H1 (cell line): ENCODE measurements around the gene TNRC6C. TPM values are rescaled to one million over a fixed set of nuclear protein-coding genes. Genes with fewer than 3 reads are reported as not detected.

ENCODE experiments used
- CTCF ChIA-PET: fragments of 300-600 bp; sonication (Branson Sonifier 250); formaldehyde crosslinking; loops from one replicate; lab custom pipeline; 2021; ENCODE audit not compliant: partially characterized antibody; lab: Charles Lee
- POLR2A ChIA-PET: fragments of 300-600 bp; sonication (Branson Sonifier 250); formaldehyde crosslinking; loops from one replicate; lab custom pipeline; 2021; ENCODE audit warnings: inconsistent platforms; ENCODE audit not compliant: partially characterized antibody; lab: Charles Lee
- DNase-seq, 2 experiments: peaks; one replicate each; pipeline versions ENCODE4 v3.0.0 to v3.0.0-alpha.2; 2010 to 2022; ENCODE audit warnings: low spot score in 2 of 2, low read depth in 1 of 2, mixed read lengths in 1 of 2
- FAIRE-seq: peaks from 2 replicates; lab custom pipeline; 2011; peaks lifted over from hg19 to GRCh38; lab: Jason Lieb, UNC
- H2AFZ ChIP-seq: 2 replicates; pipeline ENCODE4 v1.8.1; 2012; ENCODE audit warnings: low read length, inconsistent platforms
- H2AK5ac ChIP-seq: 2 replicates; pipeline ENCODE4 v1.6.1; 2013; ENCODE audit warnings: low read depth, low read length
- H2BK120ac ChIP-seq: replicated peaks from 2 replicates; pipeline ENCODE3; 2013; ENCODE audit warnings: low read depth, low read length, inconsistent platforms
- H2BK12ac ChIP-seq: 2 replicates; pipeline ENCODE4 v1.6.1; 2013; ENCODE audit warnings: low read depth, low read length
- H2BK15ac ChIP-seq: 2 replicates; pipeline ENCODE4 v1.6.1; 2013; ENCODE audit warnings: low read length
- H2BK20ac ChIP-seq: 2 replicates; pipeline ENCODE4 v1.6.1; 2013; ENCODE audit warnings: low read length
- H2BK5ac ChIP-seq: 2 replicates; pipeline ENCODE4 v1.6.1; 2013; ENCODE audit warnings: low read depth, low read length
- H3K14ac ChIP-seq: 2 replicates; pipeline ENCODE4 v1.6.1; 2013; ENCODE audit warnings: inconsistent platforms; ENCODE audit not compliant: insufficient read length
- H3K18ac ChIP-seq: 2 replicates; pipeline ENCODE4 v1.6.1; 2013; ENCODE audit warnings: low read length; ENCODE audit errors: extremely low read depth
- H3K23ac ChIP-seq: 2 replicates; pipeline ENCODE4 v1.6.1; 2013; ENCODE audit warnings: inconsistent platforms; ENCODE audit not compliant: insufficient read length
- H3K23me2 ChIP-seq: 2 replicates; pipeline ENCODE4 v1.6.1; 2013; ENCODE audit warnings: low read depth, low read length
- H3K27ac ChIP-seq: 2 replicates; pipeline ENCODE4 v1.6.1; 2011; ENCODE audit warnings: low read depth, low read length, inconsistent platforms
- H3K27me3 ChIP-seq, 4 experiments: replicated peaks in 1 of 4; 1 replicate in 1 of 4; 2 replicates in 3 of 4; pipeline versions ENCODE4 v1.6.1 to v1.8.1; 2011 to 2013; ENCODE audit warnings: low read length in 3 of 4, mild to moderate bottlenecking in 3 of 4, inconsistent platforms in 2 of 4, mixed read lengths in 2 of 4, moderate library complexity in 1 of 4; ENCODE audit not compliant: control insufficient read depth in 3 of 4, insufficient read depth in 3 of 4; ENCODE audit errors: extremely low read depth in 1 of 4
- H3K36me3 ChIP-seq, 4 experiments: 2 replicates each; pipeline versions ENCODE4 v1.6.1 to v1.8.1; 2011 to 2013; ENCODE audit warnings: mild to moderate bottlenecking in 4 of 4, low read length in 3 of 4, moderate library complexity in 2 of 4, control low read depth in 1 of 4, inconsistent platforms in 1 of 4; ENCODE audit not compliant: insufficient read depth in 4 of 4, control insufficient read depth in 2 of 4
- H3K4ac ChIP-seq: replicated peaks from 2 replicates; pipeline ENCODE3; 2013; ENCODE audit warnings: low read length, low read depth, mixed read lengths, inconsistent platforms; ENCODE audit not compliant: insufficient read length
- H3K4me1 ChIP-seq, 4 experiments: replicated peaks in 1 of 4; 1 replicate in 1 of 4; 2 replicates in 3 of 4; pipeline versions ENCODE4 v1.6.1 to v1.8.1; 2011 to 2013; ENCODE audit warnings: low read length in 3 of 4, inconsistent platforms in 2 of 4, mixed read lengths in 1 of 4; ENCODE audit not compliant: insufficient read depth in 4 of 4, control insufficient read depth in 3 of 4
- H3K4me2 ChIP-seq, 2 experiments: 2 replicates each; pipeline versions ENCODE4 v1.6.1 to v1.8.1; 2011 to 2013; ENCODE audit warnings: low read depth in 2 of 2, low read length in 2 of 2, control low read depth in 1 of 2, inconsistent platforms in 1 of 2, mild to moderate bottlenecking in 1 of 2; ENCODE audit not compliant: insufficient read depth in 1 of 2
- H3K4me3 ChIP-seq, 4 experiments: fragments of 200-600, 300-600 bp in 1 of 4; sonication (generic), shearing (Covaris generic), sonication (Bioruptor Twin) in 1 of 4; 2 replicates each; pipeline versions ENCODE4 v1.5.1 to v1.8.1; 2011 to 2016; ENCODE audit warnings: low read length in 4 of 4, low read depth in 3 of 4, control low read depth in 2 of 4, inconsistent platforms in 2 of 4, mild to moderate bottlenecking in 2 of 4, mixed read lengths in 1 of 4, moderate library complexity in 1 of 4; ENCODE audit not compliant: insufficient read depth in 2 of 4; ENCODE audit errors: extremely low read depth in 1 of 4
- H3K56ac ChIP-seq: replicated peaks from 2 replicates; pipeline ENCODE3; 2013; ENCODE audit warnings: low read depth, mild to moderate bottlenecking, mixed read lengths, low read length, inconsistent platforms; ENCODE audit not compliant: insufficient read length
- H3K79me1 ChIP-seq: 2 replicates; pipeline ENCODE4 v1.6.1; 2013; ENCODE audit warnings: low read depth, low read length, control low read depth
- H3K79me2 ChIP-seq, 2 experiments: 2 replicates each; pipeline versions ENCODE4 v1.6.1 to v1.8.1; 2012 to 2013; ENCODE audit warnings: low read length in 2 of 2, mild to moderate bottlenecking in 2 of 2, inconsistent platforms in 1 of 2; ENCODE audit not compliant: insufficient read depth in 2 of 2, control insufficient read depth in 1 of 2
- H3K9ac ChIP-seq, 4 experiments: replicated peaks in 1 of 4; 1 replicate in 1 of 4; 2 replicates in 3 of 4; pipeline versions ENCODE4 v1.6.1 to v1.8.1; 2011 to 2013; ENCODE audit warnings: low read depth in 3 of 4, low read length in 3 of 4, control low read depth in 2 of 4, mild to moderate bottlenecking in 2 of 4, moderate library complexity in 2 of 4, inconsistent platforms in 1 of 4; ENCODE audit errors: extremely low read depth in 1 of 4
- H3K9me3 ChIP-seq, 2 experiments: 2 replicates each; pipeline versions ENCODE4 v1.6.1 to v1.8.1; 2012 to 2013; ENCODE audit warnings: mild to moderate bottlenecking in 2 of 2, moderate library complexity in 2 of 2, control low read depth in 1 of 2, inconsistent platforms in 1 of 2, low read depth in 1 of 2, low read length in 1 of 2, mixed read lengths in 1 of 2; ENCODE audit not compliant: insufficient read depth in 2 of 2
- H4K20me1 ChIP-seq, 2 experiments: replicated peaks in 1 of 2; 2 replicates each; pipeline versions ENCODE3 to v1.8.1; 2011 to 2013; ENCODE audit warnings: inconsistent platforms in 2 of 2, low read length in 2 of 2, mild to moderate bottlenecking in 1 of 2; ENCODE audit not compliant: insufficient read depth in 2 of 2, control insufficient read depth in 1 of 2
- H4K5ac ChIP-seq: 2 replicates; pipeline ENCODE4 v1.6.1; 2013; ENCODE audit warnings: low read length, low read depth, mixed read lengths, inconsistent platforms; ENCODE audit not compliant: insufficient read length
- H4K8ac ChIP-seq: 2 replicates; pipeline ENCODE4 v1.8.0; 2013; ENCODE audit warnings: mild to moderate bottlenecking, moderate library complexity, low read length, inconsistent platforms; ENCODE audit not compliant: insufficient read depth; ENCODE audit errors: extremely low read depth
- H4K91ac ChIP-seq: replicated peaks from 2 replicates; pipeline ENCODE3; 2013; ENCODE audit warnings: low read length, mixed read lengths, inconsistent platforms; ENCODE audit not compliant: insufficient read length
- GABPA ChIP-seq: IDR thresholded peaks from 2 replicates; pipeline ENCODE4 v1.6.1; 2011; ENCODE audit warnings: mild to moderate bottlenecking, low read length, moderate library complexity, borderline replicate concordance; ENCODE audit not compliant: insufficient read depth
- KDM5A ChIP-seq: fragments of 200-600 bp; IDR thresholded peaks from 2 replicates; pipeline ENCODE4 v1.7.1; 2012; ENCODE audit warnings: mild to moderate bottlenecking, low read length, inconsistent platforms, mixed read lengths
- SIX5 ChIP-seq: IDR thresholded peaks from 2 replicates; pipeline ENCODE4 v1.6.1; 2011; ENCODE audit warnings: mild to moderate bottlenecking, low read depth, low read length
- WGBS, 2 experiments: shearing (Covaris generic) in 1 of 2; methylation state at CpG; one replicate each; pipeline versions ENCODE4 v1.1.6 to v1.1.7; 2013 to 2015; ENCODE audit warnings: low lambda C conversion rate in 2 of 2, mixed read lengths in 2 of 2, inconsistent platforms in 1 of 2, low coverage in 1 of 2, missing lambda C conversion rate in 1 of 2; ENCODE audit not compliant: insufficient replicate concordance in 2 of 2, insufficient coverage in 1 of 2, insufficient read length in 1 of 2; ENCODE audit errors: extremely low coverage in 1 of 2, missing lambda C conversion rate in 1 of 2; 5-methylcytosine and 5-hydroxymethylcytosine counted together
- polyA plus RNA-seq, 7 experiments: library from polyadenylated mRNA; depleted of rRNA in 3 of 7; stranded (reverse) in 5 of 7; unstranded in 2 of 7; fragments of >200 nt in 5 of 7; fragments of 200-250 nt in 2 of 7; gene quantifications; 1 replicate in 5 of 7; 2 replicates in 1 of 7; 4 replicates in 1 of 7; pipeline versions ENCODE4 v1.2.1 to v1.2.3, GENCODE V29; 2011 to 2013; ENCODE audit warnings: missing spikeins in 2 of 7, mixed read lengths in 2 of 7
- total RNA-seq: library from RNA; stranded (reverse); fragmentation: NEBNext Ultra II Directional; extraction: Animal tissue kit (Norgen Biotek cat#: 25700); gene quantifications from 2 replicates; pipeline ENCODE4 v1.2.1, GENCODE V29; 2021

The TNRC6C gene
- total and polyA plus RNA-seq, 2 of the 8 experiments (the other 6 are each of a cell fraction or from before 2014, with no cell fraction given) = 2.8 to 28.9 TPM

DNA sequence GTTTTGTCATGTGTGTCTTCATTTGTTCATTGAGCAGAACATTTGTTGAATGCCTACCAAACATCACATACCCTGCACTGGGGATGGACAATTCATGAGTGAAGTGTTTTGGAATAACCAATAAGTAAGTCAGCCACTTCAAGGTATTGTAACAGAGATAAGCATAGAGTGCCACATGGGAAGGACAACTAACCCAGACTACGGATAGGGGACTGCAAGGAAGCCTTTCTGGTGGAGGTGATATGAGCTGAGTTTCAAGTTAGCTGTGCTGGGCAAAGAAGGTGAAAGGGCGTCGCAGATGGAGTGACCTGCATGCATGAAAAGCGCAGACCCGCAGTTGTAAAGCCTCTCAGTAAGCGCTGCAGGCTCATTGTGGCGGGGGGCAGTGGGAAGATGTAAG is 78.8 kb downstream of the TNRC6C start:
- WGBS, 2 experiments = 93% methylated on average over 7 of the region's 7 CpGs; no CpG with 5 or more reads in 1 of the 2 experiments
- H2BK15ac ChIP-seq = no peak overlapping the region
- peaks cover 1 to 2% of the 10 kb centered on the region in 2 experiments for H4K20me1 ChIP-seq
- H2BK12ac ChIP-seq = no peak overlapping the region
- no peak overlapping the region for H3K14ac ChIP-seq
- FAIRE-seq (no peak), DNase-seq (no peak)
- H3K23ac ChIP-seq = no peak overlapping the region
- no peak overlapping the region for H3K18ac ChIP-seq
- no peak overlapping the region for H2BK120ac ChIP-seq
- no peak overlapping the region for H4K91ac ChIP-seq
- H3K4me3 ChIP-seq = no peak overlapping the region
- H2BK20ac ChIP-seq = no peak overlapping the region
- no peaks in the 10 kb centered on the region for H3K4me1 ChIP-seq
- no peak overlapping the region for H4K5ac ChIP-seq
- H3K27ac ChIP-seq = no peak overlapping the region
- no peaks in the 10 kb centered on the region for H3K79me1 ChIP-seq
- no peak overlapping the region for H3K9ac ChIP-seq
- no peak overlapping the region for H3K4ac ChIP-seq
- H4K8ac ChIP-seq = no peak overlapping the region
- no peak overlapping the region for H3K4me2 ChIP-seq
- no peaks in the 10 kb centered on the region for H3K23me2 ChIP-seq
- H3K27me3 ChIP-seq = no peaks in the 10 kb centered on the region
- ChIA-PET POLR2A (interaction anchor here (0.7 kb wide), 1 partner anchor 14 kb away, joined by 3 read pairs; no protein-coding TSS in a partner anchor), CTCF (interaction anchor here (1.0 to 3.4 kb wide), 2 partner anchors 18 to 48 kb away, joined by 4 to 13 read pairs; no protein-coding TSS in a partner anchor)
- H2AFZ ChIP-seq = no peak overlapping the region
- no peak overlapping the region for H2BK5ac ChIP-seq
- no peaks in the 10 kb centered on the region for H3K9me3 ChIP-seq
- H2AK5ac ChIP-seq = no peak overlapping the region
- H3K56ac ChIP-seq = no peak overlapping the region
- TF ChIP-seq GABPA = no peak
- no peak for TF ChIP-seq KDM5A
- no peak for TF ChIP-seq SIX5
- no peaks in the 10 kb centered on the region for H3K79me2 ChIP-seq
- H3K36me3 ChIP-seq = peaks cover 2 to 15% (median 8%) of the 10 kb centered on the region in 4 experiments; a peak in 5 of 8 replicates
